ACHN (cell line): Measurements from ENCODE around the gene GRP.
"Not testable (repeated sequence)": the region's sequence is repeated elsewhere in the genome, so short reads cannot be mapped to it uniquely, and the experiment has no call there.

ENCODE experiments used
- DNase-seq: peaks from one replicate; pipeline ENCODE4 v3.0.0-alpha.2; 2015
- in situ Hi-C: cut with HindIII; loops from 2 replicates; pipeline ENCODE4 v1.10.0; 2017; ENCODE audit warnings: low sequenced_read_pairs, low pct_ligation_motif_present, low pct_unique_long_range_greater_than_20kb

GRP gene

DNA sequence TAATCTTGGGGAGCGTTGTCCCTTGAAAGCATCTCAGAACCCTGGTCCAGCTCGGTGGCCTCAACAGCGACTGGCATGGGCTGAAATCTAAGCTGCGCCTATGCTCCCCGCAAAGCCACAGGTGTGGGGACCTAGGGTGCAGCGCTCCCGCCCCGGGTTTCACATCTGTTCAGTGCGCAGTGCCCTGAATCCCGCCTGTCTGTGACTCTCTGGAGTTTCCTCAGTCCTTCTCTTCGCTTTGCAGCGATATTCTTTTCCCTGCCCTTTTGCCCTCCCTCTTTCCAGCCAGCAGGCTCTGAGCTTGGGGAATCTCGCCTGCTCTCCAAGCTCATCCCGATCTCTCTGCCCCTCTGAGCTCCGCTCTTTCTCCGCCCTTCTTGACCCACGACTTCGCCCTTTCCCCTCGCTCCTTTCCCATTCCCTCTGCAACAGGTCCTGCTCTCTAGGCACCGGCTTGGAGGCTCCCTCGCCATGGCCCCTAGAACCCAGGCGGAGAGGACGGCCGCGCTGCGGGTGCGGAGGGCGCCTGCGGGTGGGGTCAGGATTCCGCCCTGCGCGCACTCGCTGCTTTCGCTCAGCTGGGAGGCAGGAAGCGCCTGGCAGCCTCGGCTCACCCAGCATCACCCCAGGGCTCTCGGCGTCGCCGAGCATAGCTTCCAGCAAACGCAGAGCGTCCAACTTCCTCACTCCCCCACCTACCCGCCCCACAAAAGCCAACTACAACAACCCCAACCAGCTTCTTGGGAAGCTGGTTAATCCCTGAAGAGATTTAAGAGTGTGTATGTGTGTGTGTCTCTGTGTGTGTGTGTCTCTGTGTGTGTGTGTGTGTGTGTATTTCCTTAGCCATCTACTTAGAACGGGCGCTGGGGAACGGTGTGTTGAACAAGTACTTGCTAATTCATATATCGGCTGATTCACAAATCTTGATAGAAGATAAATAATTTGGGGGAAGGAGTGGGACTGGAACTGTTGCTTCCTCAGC lies 1.1 kb downstream of the GRP start:
- no peak for DNase-seq
- in situ Hi-C loops, result no loop called here

DNA sequence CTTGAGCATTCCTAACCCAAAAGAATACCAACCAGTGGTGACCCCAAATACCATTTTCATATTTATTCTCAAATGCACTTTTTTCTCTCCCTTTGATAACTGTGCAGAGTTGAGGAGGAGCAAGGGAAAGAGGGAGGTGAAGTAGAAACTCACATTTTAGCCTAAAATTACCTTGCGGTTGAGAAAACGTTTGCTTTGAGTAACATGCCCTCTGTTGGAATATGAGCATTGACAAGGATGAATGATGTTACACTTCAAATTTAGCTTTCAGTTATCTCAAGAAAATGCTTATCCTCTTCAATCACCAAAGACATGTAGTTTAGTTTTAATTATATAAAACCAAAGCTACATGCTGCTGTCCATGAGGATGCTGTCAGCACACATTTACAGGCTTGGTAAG lies 2.4 kb downstream of the GRP start:
- in situ Hi-C loops, result no loop called here
- DNase-seq, result no peak

- in situ Hi-C loops, result no loop called here
- DNase-seq, result no peak
Measured at GRCh38 chr18:59228351-59228750, 8.4 kb downstream of the GRP start.

- no peak for DNase-seq
- in situ Hi-C loops, result no loop called here
Measured at GRCh38 chr18:59229191-59229590, 9.2 kb downstream of the GRP start.

GRCh38 chr18:59229701-59230443 lies 9.9 kb downstream of the GRP start:
- in situ Hi-C loops, result no loop called here
- DNase-seq, result no peak

GRCh38 chr18:59231114-59231513 lies 11.2 kb downstream of the GRP start:
- in situ Hi-C loops, result no loop called here

GRCh38 chr18:59231877-59232276 lies 11.9 kb downstream of the GRP start:
- DNase-seq, result no peak
- in situ Hi-C loops, result no loop called here

More at GRCh38 chr18:59231114-59231513, 11.2 kb downstream of the GRP start:
- DNase-seq, result no peak

- in situ Hi-C loops, result no loop called here
- no peak for DNase-seq
Measured at GRCh38 chr18:59232309-59233016, 12.5 kb downstream of the GRP start.

GRCh38 chr18:59233017-59233410 lies 13.1 kb downstream of the GRP start:
- DNase-seq, result no peak
- in situ Hi-C loops, result no loop called here

- no peak for DNase-seq
- in situ Hi-C loops, result no loop called here
Measured at GRCh38 chr18:59238385-59238784, 18.4 kb downstream of the GRP start.

- in situ Hi-C loops, result no loop called here
- DNase-seq, result no peak
Measured at GRCh38 chr18:59239642-59240041, 19.7 kb downstream of the GRP start.

DNA sequence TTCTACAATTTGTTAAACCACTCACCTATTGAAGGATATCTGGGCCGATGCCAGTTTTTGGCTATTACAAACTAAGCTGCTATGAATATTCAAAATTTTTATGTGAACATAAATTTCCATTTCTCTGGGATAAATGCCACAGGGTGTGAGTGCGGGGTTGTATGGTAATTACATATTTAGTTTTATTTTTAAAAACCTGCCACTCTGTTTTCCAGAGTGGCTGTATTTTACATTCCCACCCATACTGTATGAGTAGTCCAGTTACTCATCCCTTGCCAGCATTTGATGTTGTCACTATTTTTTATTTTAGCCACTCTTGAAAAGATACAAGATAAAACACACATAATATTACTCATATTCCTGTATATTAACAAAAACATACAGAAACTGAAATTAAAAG lies 22.9 kb downstream of the GRP start:
- in situ Hi-C loops, result no loop called here
- no peak for DNase-seq

- in situ Hi-C loops, result no loop called here
- DNase-seq, result no peak
Measured at GRCh38 chr18:59246796-59247195, 26.8 kb downstream of the GRP start.

- in situ Hi-C loops, result no loop called here
- peak; percentile 65 for DNase-seq
Measured at GRCh38 chr18:59249199-59249774, 29.3 kb downstream of the GRP start.

DNA sequence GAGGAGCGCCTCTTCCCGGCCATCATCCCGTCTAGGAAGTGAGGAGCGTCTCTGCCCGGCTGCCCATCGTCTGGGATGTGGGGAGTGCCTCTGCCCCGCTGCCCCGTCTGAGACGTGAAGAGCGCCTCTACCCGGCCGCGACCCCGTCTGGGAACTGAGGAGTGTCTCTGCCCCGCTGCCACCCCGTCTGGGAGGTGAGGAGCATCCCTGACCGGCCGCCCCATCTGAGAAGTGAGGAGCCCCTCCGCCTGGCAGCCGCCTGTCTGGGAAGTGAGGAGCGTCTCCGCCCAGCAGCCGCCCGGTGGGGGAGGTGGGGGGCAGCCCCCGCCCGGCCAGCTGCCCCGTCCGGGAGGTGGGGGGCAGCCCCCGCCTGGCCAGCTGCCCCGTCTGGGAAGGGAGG lies 35.5 kb downstream of the GRP start:
- in situ Hi-C loops, DNase-seq: not testable (repeated sequence)

GRCh38 chr18:59261842-59262241 lies 41.9 kb downstream of the GRP start:
- DNase-seq, in situ Hi-C loops: not testable (repeated sequence)

DNA sequence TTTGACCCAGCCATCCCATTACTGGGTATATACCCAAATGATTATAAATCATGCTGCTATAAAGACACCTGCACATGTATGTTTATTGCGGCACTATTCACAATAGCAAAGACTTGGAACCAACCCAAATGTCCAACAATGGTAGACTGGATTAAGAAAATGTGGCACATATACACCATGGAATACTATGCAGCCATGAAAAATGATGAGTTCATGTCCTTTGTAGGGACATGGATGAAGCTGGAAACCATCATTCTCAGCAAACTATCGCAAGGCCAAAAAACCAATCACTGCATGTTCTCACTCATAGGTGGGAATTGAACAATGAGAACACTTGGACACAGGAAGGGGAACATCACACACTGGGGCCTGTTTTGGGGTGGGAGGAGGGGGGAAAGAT lies 42.3 kb downstream of the GRP start:
- DNase-seq, in situ Hi-C loops: not testable (repeated sequence)

DNA sequence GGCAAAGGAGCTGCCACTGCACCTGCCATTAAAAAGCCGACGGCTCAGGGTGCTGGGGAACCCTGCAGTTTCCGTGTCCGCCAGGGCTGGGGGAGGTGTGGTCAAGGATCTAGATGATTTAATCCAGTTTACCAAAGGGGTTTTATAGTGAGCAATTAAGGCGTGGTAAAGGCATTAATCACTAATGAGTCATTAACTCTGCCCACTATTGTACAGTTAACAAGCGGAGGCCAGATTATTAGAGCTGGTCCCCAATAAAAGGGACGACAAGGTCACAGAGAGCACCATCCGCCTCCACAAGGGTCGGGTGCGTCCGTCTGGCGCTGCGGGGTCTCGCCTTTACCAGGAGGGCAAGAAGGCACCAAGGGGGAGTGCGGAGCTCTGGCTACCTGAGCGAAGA lies 43.7 kb downstream of the GRP start:
- in situ Hi-C loops, result no loop called here
- no peak for DNase-seq

DNA sequence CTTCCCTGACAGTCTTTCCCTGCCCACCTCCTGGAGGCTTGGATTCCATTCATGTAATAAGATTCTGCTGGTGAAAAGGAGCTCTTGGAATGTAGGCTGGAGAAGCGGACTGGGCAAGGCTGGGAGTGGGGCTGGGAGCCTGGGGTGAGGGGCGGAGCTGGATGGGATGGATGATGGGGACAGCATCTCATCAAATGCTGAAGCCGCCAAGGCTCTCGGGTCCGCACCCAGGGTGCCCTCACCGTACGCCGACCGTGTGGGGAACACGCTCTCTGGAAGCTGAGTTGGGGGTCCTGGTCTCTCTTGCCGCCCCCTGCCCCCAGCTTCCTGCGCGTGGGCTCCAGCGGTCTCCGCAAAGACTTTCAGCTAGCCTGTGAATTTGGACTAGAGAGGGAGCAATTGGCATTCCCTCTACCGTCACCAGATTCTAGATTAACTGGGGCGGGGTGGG lies 44.2 kb downstream of the GRP start:
- no peak for DNase-seq
- in situ Hi-C loops, result no loop called here
